Immature natural killer cell (primary cell): ENCODE measurements around the gene ZNF772. TPM values are rescaled to one million over a fixed set of nuclear protein-coding genes. Genes with fewer than 3 reads are reported as not detected.

ENCODE experiments used
- DNase-seq, 3 donors: peaks; one replicate each; pipeline ENCODE4 v3.0.0; 2022; ENCODE audit warnings: mixed read lengths in 1 of 3
- H3K27ac Mint-ChIP-seq, 6 donors: one replicate each; pipeline ENCODE4 v1.8.0; 2020; ENCODE audit warnings: mixed read lengths in 6 of 6, mild to moderate bottlenecking in 5 of 6, inconsistent platforms in 4 of 6, moderate library complexity in 3 of 6
- H3K27me3 Mint-ChIP-seq, 3 donors: one replicate each; pipeline ENCODE4 v1.8.0; 2020 to 2021; ENCODE audit warnings: low read depth in 3 of 3, mild to moderate bottlenecking in 3 of 3, mixed read lengths in 3 of 3, moderate library complexity in 3 of 3, inconsistent platforms in 1 of 3
- H3K36me3 Mint-ChIP-seq, 3 donors: one replicate each; pipeline ENCODE4 v1.8.0; 2020; ENCODE audit warnings: mixed read lengths in 3 of 3, inconsistent platforms in 2 of 3, mild to moderate bottlenecking in 2 of 3
- H3K4me1 Mint-ChIP-seq, 2 donors: one replicate each; pipeline ENCODE4 v1.8.0; 2020; ENCODE audit warnings: inconsistent platforms in 2 of 2, mild to moderate bottlenecking in 2 of 2, mixed read lengths in 2 of 2, moderate library complexity in 1 of 2
- H3K4me3 Mint-ChIP-seq, 5 donors: one replicate each; pipeline ENCODE4 v1.8.0; 2020; ENCODE audit warnings: mild to moderate bottlenecking in 5 of 5, mixed read lengths in 5 of 5, inconsistent platforms in 3 of 5, moderate library complexity in 3 of 5
- H3K9me3 Mint-ChIP-seq, 6 donors: one replicate each; pipeline ENCODE4 v1.8.0; 2020; ENCODE audit warnings: mild to moderate bottlenecking in 6 of 6, mixed read lengths in 6 of 6, inconsistent platforms in 4 of 6, moderate library complexity in 3 of 6
- polyA plus RNA-seq, 3 donors: library from polyadenylated mRNA; unstranded; fragments of 300-500 nt; fragmentation: Illumina TruSeq; gene quantifications; one replicate each; pipeline ENCODE4 v1.2.3, GENCODE V29; 2021

ZNF772 gene
- polyA plus RNA-seq, 3 donors from 2014 or later = 2.2 to 2.3 TPM; not detected in 1

GRCh38 chr19:57466489-57466888 is 10.9 kb downstream of the ZNF772 start:
- H3K36me3 Mint-ChIP-seq = peaks cover 21 to 34% (median 21%) of the 10 kb centered on the region in 3 donors
- peaks cover 1 to 6% (median 2%) of the 10 kb centered on the region in 3 donors for H3K27me3 Mint-ChIP-seq

GRCh38 chr19:57465680-57466381 is 11.5 kb downstream of the ZNF772 start:
- Mint-ChIP-seq H3K9me3 (peaks cover 40 to 82% (median 69%) of the 10 kb centered on the region in 6 donors), H3K4me1 (no peaks in the 10 kb centered on the region), H3K4me3 (no peak overlapping the region), H3K36me3 (peaks cover 15 to 35% (median 18%) of the 10 kb centered on the region in 3 donors), H3K27ac (no peak overlapping the region), H3K27me3 (peaks cover 1 to 6% (median 2%) of the 10 kb centered on the region in 3 donors)
- DNase-seq = peak; percentile 6 to 21 (median 14)

More at GRCh38 chr19:57466489-57466888, 10.9 kb downstream of the ZNF772 start:
- H3K4me3 Mint-ChIP-seq = no peak overlapping the region
- peaks cover 45 to 82% (median 69%) of the 10 kb centered on the region in 6 donors for H3K9me3 Mint-ChIP-seq
- no peaks in the 10 kb centered on the region for H3K4me1 Mint-ChIP-seq
- no peak for DNase-seq
- H3K27ac Mint-ChIP-seq = no peak overlapping the region

GRCh38 chr19:57452307-57452706 is 25.1 kb downstream of the ZNF772 start:
- peaks cover 19 to 32% (median 29%) of the 10 kb centered on the region in 3 donors for H3K36me3 Mint-ChIP-seq
- H3K27me3 Mint-ChIP-seq = peaks cover 0 to 2% (median 2%) of the 10 kb centered on the region in 3 donors
- H3K27ac Mint-ChIP-seq = no peak overlapping the region
- H3K9me3 Mint-ChIP-seq = peaks cover 9 to 64% (median 55%) of the 10 kb centered on the region in 6 donors
- DNase-seq = no peak
- no peaks in the 10 kb centered on the region for H3K4me1 Mint-ChIP-seq
- H3K4me3 Mint-ChIP-seq = no peak overlapping the region

GRCh38 chr19:57443121-57443696 is 34.2 kb downstream of the ZNF772 start:
- peaks cover 26 to 61% (median 41%) of the 10 kb centered on the region in 6 donors for H3K9me3 Mint-ChIP-seq

GRCh38 chr19:57441979-57442752 is 35.2 kb downstream of the ZNF772 start:
- peaks cover 58 to 73% (median 69%) of the 10 kb centered on the region in 3 donors for H3K36me3 Mint-ChIP-seq

More at GRCh38 chr19:57443121-57443696, 34.2 kb downstream of the ZNF772 start:
- Mint-ChIP-seq H3K4me1 (peaks cover 3 to 9% of the 10 kb centered on the region in 2 donors), H3K4me3 (no peak overlapping the region), H3K27me3 (no peaks in the 10 kb centered on the region), H3K36me3 (peaks cover 54 to 69% (median 68%) of the 10 kb centered on the region in 3 donors), H3K27ac (peak overlapping the region in 1 of 6 donors; percentile 20)
- DNase-seq = no peak

GRCh38 chr19:57438925-57439324 is 38.4 kb downstream of the ZNF772 start:
- Mint-ChIP-seq H3K4me1 (peaks cover 24 to 34% of the 10 kb centered on the region in 2 donors), H3K27me3 (peaks cover 4 to 7% (median 5%) of the 10 kb centered on the region in 3 donors), H3K9me3 (peaks cover 7 to 40% (median 19%) of the 10 kb centered on the region in 6 donors), H3K4me3 (no peak overlapping the region), H3K27ac (no peak overlapping the region), H3K36me3 (peaks cover 52 to 55% (median 54%) of the 10 kb centered on the region in 3 donors)
- no peak for DNase-seq

More at GRCh38 chr19:57441979-57442752, 35.2 kb downstream of the ZNF772 start:
- Mint-ChIP-seq H3K27ac (peak overlapping the region in 1 of 6 donors; percentile 20), H3K9me3 (peaks cover 23 to 61% (median 41%) of the 10 kb centered on the region in 6 donors), H3K27me3 (no peaks in the 10 kb centered on the region), H3K4me3 (no peak overlapping the region), H3K4me1 (peaks cover 3 to 9% of the 10 kb centered on the region in 2 donors)
- DNase-seq = no peak

GRCh38 chr19:57437931-57438330 is 39.4 kb downstream of the ZNF772 start:
- peaks cover 6 to 30% (median 12%) of the 10 kb centered on the region in 6 donors for H3K9me3 Mint-ChIP-seq
- H3K27ac Mint-ChIP-seq = no peak overlapping the region
- H3K4me3 Mint-ChIP-seq = no peak overlapping the region
- peaks cover 4 to 7% (median 5%) of the 10 kb centered on the region in 3 donors for H3K27me3 Mint-ChIP-seq
- H3K4me1 Mint-ChIP-seq = peaks cover 24 to 34% of the 10 kb centered on the region in 2 donors
- peaks cover 42 to 45% (median 44%) of the 10 kb centered on the region in 3 donors for H3K36me3 Mint-ChIP-seq
- DNase-seq = no peak

GRCh38 chr19:57436417-57436816 is 40.9 kb downstream of the ZNF772 start:
- Mint-ChIP-seq H3K36me3 (peaks cover 27 to 32% (median 30%) of the 10 kb centered on the region in 3 donors), H3K4me1 (peaks cover 24 to 34% of the 10 kb centered on the region in 2 donors), H3K27me3 (peaks cover 4 to 7% (median 5%) of the 10 kb centered on the region in 3 donors), H3K9me3 (peaks cover 0 to 16% (median 6%) of the 10 kb centered on the region in 6 donors), H3K27ac (peak overlapping the region in 4 of 6 donors; percentile 6 to 85 (median 42)), H3K4me3 (peak overlapping the region; percentile 93 to 100 (median 97))
- no peak for DNase-seq

GRCh38 chr19:57435062-57435978 is 42.0 kb downstream of the ZNF772 start, which contains the start of gene ZNF749:
Gene ZNF749, plus strand, starts transcription at chr19:57435325. Its CDS starts 254 bp downstream, at chr19:57435579.
- peak within 1 kb of the TSS; percentile 93 to 100 (median 97) for H3K4me3 Mint-ChIP-seq
- H3K36me3 Mint-ChIP-seq = peaks cover 21 to 24% (median 22%) of the 10 kb centered on the region in 3 donors
- H3K4me1 Mint-ChIP-seq = peaks cover 23 to 32% of the 10 kb centered on the region in 2 donors
- peaks cover 0 to 8% (median 2%) of the 10 kb centered on the region in 6 donors for H3K9me3 Mint-ChIP-seq
- peaks cover 4 to 7% (median 5%) of the 10 kb centered on the region in 3 donors for H3K27me3 Mint-ChIP-seq
- peak within 1 kb of the TSS; percentile 85 to 97 (median 94) for H3K27ac Mint-ChIP-seq
- peak; percentile 96 to 99 (median 96) for DNase-seq

- H3K9me3 Mint-ChIP-seq = peaks cover 0 to 2% (median 0%) of the 10 kb centered on the region in 6 donors
- peaks cover 23 to 24% of the 10 kb centered on the region in 2 donors for H3K4me1 Mint-ChIP-seq
- H3K27ac Mint-ChIP-seq = peak overlapping the region; percentile 85 to 97 (median 94)
- no peak for DNase-seq
- peak overlapping the region; percentile 93 to 100 (median 97) for H3K4me3 Mint-ChIP-seq
- peaks cover 14 to 17% (median 17%) of the 10 kb centered on the region in 3 donors for H3K36me3 Mint-ChIP-seq
- H3K27me3 Mint-ChIP-seq = peaks cover 4 to 7% (median 5%) of the 10 kb centered on the region in 3 donors
Observed at GRCh38 chr19:57434386-57435061, 42.8 kb downstream of the ZNF772 start.

- Mint-ChIP-seq H3K36me3 (peaks cover 50 to 62% (median 59%) of the 10 kb centered on the region in 3 donors), H3K9me3 (peaks cover 14 to 77% (median 47%) of the 10 kb centered on the region in 6 donors), H3K27me3 (no peaks in the 10 kb centered on the region), H3K4me3 (no peak overlapping the region), H3K27ac (no peak overlapping the region), H3K4me1 (peaks cover 2 to 3% of the 10 kb centered on the region in 2 donors)
- DNase-seq = no peak
Observed at GRCh38 chr19:57421037-57421436, 56.3 kb downstream of the ZNF772 start.

- peaks cover 14 to 76% (median 44%) of the 10 kb centered on the region in 6 donors for H3K9me3 Mint-ChIP-seq
- peaks cover 62 to 74% (median 72%) of the 10 kb centered on the region in 3 donors for H3K36me3 Mint-ChIP-seq
- no peak overlapping the region for H3K4me3 Mint-ChIP-seq
- H3K27me3 Mint-ChIP-seq = no peaks in the 10 kb centered on the region
- H3K4me1 Mint-ChIP-seq = peaks cover 11 to 14% of the 10 kb centered on the region in 2 donors
- no peak overlapping the region for H3K27ac Mint-ChIP-seq
- no peak for DNase-seq
Observed at GRCh38 chr19:57419439-57419838, 57.9 kb downstream of the ZNF772 start.
